IPS DF 4.7 (cell line): ENCODE data around the gene NPC1L1.
"Not testable (repeated sequence)": the region's sequence is repeated elsewhere in the genome, so short reads cannot be mapped to it uniquely, and the experiment has no call there.

Experiments
- DNase-seq: peaks from one replicate; pipeline ENCODE4 v3.0.0-alpha.2; 2013; ENCODE audit warnings: low spot score; ENCODE audit errors: extremely low read depth

NPC1L1 gene

DNA sequence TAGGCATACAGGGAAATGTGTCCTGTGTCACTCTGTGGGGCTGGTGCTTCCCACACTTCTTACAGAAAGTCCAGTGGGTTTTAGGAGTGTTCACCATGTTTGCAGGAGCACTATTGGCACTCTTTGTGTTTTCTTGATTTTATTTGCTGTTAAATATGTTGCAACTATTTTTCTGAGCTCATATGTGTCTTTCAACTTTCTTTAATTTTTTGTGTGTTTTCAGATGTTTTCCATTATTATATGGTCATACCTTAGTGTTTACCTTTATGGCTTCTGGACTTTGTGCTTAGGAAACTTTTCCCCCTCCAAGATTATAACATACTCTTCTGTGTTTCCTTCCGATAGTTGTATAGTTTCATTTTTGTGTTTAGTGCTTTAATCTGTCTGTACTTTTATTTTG, 29.9 kb downstream of the NPC1L1 start:
- no peak for DNase-seq

DNA sequence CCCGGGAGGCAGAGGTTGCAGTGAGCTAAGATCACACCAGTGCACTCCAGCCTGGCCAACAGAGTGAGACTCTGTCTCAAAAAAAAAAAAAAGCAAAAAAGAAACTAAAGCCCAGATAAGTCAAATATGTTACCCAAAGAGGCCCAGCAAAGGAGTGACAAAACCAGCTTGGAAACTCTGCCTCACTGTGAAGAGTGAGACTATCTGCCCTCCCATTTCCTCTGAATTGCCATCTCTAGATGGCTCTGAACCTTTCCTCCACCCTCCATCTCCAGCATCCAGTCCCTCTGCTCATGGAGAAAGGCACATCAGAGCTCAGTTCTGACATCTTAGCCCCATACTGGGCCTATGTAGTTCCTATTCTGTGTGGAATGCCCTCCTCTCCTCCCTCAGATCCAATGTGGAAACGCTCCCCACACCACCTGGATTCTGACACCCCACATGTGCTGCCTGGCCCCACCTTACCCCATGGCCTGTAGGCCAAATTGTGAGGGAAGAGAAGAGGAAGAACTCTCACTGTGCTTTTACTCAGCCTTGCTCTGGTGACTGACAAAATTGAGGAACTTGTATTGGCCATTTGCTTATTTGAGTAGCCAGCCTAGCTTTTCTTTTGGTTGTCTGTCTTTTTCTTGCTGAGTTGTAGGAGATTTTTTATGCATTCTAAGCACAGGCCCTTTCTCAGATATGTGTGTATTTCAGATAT, 32.7 kb downstream of the NPC1L1 start:
- DNase-seq, result no peak

DNA sequence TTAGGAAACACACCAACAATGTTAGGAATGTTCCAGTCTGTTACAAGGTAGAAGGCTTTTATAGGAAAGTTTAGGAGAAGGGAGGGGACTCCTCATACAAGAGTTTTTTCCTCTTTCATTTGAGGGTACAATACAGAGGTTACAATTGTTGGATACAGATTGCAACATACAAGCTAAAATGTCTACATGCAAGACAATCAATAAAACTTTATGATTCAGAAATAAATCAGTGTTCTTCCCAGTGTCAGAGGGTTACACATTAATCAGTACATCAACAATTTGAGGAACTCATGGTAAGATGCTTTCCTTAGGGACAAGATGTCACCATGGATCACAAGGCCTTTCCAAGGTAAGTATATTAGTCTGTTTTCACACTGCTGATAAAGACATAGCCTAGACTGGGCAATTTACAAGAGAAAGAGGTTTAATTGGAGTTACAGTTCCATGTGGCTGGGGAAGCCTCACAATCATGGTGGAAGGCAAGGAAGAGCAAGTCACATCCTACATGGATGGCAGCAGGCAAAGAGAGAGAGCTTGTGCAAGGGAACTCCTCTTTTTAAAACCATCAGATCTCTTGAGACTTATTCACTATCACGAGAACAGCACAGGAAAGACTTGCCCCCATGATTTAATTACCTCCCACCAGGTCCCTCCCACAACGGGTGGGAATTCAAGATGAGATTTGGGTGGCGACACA, 34.4 kb downstream of the NPC1L1 start:
- not testable (repeated sequence) for DNase-seq

DNA sequence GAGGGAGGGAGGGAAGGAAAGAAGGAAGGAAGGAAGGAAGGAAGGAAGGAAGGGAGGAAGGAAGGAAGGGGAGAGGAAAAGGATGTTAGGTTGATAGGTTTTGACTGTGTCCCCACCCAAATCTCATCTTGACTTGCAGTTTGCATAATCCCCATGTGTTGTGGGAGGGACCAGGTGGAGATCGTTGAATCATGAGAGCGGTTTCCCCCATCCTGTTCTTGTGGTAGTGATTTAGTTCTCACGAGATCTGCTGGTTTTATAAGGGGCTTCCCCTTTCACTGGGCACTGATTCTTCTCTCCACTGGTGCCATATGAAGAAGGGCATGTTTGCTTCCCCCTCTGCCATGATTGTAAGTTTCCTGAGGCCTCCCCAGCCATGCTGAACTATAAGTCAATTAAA, 35.5 kb downstream of the NPC1L1 start:
- DNase-seq, result no peak

DNA sequence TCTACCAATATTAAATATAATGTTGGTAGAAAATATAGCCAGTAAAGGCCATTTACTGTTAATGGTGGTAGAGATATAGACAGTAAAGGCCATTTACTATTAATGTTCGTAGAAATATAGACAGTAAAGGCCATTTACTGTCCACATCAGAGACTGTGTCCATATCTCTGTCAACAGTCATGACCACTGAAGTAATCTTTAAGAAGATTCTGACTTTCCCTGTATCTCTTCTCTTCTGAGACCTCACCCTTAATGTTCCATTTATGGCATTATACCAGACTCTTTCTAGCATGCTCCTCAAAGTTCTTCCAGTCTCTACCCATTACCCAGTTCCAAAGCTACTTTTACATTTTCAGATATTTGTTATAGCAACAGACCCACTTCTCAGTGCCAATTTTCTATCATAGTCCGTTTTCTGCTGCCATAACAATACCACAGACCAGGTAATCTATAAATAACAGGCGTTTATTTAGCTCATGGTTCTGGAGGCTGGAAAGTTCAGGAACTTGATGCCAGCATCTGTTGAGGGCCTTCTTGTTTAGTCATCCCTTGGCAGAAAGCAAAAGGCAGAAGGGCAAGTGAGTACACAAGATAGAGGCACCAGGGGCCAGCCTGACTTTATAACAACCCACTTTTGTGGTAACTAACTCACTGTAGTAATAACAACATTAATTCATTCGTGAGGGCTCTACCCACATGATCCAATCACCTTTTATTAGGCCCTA, 42.7 kb downstream of the NPC1L1 start:
- DNase-seq, result no peak

DNA sequence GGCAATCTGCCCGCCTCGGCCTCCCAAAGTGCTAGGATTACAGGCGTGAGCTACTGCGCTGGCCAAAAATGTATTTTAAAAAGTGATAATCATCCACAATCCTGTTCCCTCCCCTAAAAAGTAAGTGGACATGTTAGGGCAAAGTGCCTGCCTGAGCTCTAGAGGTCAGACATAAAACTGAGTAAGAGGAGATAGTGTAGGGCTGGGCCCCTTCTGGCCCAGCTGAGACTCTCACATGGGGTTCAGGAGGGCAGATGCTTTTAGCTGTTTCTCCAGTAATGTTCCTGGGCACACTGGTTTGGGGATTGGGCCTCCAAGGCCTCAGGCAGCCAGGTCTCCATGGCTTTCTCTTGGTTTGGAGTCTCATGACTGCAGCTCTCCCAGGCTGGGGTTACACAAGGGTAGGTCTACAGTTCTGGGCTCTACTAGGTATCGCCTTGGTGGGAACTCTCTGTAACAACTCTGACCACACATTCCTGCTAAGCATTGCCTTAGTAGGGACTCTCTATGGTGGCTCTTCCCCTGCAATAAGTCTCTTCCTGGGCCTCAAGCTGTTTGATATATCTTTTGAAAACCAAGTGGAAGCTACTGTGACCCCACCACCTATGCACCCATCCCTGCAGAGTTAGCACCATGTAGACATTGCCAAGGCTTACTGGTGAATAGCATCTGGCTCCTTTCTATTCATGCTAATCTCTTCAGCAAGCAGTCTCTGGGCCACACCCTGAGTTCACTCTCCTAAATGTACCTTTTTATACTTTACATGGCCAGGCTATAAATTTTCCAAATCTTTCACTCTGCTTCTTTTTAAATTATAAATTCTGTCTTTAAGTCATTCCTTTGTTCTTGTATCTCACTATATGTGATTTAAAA, 43.7 kb downstream of the NPC1L1 start:
- DNase-seq, result no peak

DNA sequence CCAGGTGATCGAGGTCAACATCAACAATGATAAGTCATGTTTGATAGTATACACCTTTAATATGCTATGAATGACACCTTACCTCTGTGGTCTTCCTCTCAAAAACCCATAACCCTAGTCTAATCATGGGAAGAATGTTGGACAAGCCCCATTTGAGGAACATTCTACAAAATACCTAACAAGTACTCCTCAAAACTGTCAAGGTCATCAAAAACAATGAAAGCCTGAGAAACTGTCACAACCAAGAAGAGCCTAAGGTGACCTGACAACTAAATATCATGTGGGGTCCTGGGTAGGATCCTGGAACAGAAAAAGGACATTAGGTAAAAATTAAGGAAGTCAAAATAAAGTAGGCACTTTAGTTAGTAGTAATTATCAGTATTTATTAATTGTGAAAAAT, 44.7 kb downstream of the NPC1L1 start:
- DNase-seq, result no peak

DNA sequence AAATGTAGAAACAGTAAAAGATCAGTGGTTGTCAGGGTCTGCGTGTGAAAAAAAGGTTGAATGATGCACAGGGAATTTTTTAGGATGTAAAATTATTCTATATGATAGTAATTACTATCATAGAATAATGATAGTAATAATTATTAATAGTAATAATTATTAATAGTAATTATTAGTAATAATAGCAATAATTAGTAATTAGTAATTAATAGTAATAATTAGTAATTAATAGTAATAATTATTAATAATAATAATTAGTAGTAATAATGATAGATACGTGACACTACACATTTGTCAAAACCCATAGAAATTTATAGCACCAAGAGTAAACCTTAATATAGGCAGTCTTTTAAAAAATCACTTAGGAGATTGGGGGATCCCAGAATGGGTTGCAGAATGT, 46.2 kb downstream of the NPC1L1 start:
- DNase-seq, result no peak

DNA sequence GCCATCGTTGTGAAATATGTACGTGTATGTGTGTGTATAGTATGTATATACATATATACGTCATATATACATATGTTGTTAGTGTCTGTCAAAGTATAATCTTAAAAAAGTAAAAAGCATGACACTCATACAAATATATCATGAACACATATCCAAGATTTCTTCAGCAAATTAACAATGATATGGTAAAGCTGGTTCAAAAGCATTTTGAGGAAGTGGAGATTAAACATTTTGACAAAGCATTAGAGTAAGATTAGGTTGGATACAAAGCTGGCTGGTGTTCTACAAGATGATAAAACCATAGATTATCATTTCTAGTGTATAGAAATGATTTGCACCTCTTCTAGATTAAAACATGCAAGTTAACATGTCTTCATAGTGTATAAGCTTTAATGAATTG, 49.9 kb downstream of the NPC1L1 start:
- DNase-seq, result no peak

DNA sequence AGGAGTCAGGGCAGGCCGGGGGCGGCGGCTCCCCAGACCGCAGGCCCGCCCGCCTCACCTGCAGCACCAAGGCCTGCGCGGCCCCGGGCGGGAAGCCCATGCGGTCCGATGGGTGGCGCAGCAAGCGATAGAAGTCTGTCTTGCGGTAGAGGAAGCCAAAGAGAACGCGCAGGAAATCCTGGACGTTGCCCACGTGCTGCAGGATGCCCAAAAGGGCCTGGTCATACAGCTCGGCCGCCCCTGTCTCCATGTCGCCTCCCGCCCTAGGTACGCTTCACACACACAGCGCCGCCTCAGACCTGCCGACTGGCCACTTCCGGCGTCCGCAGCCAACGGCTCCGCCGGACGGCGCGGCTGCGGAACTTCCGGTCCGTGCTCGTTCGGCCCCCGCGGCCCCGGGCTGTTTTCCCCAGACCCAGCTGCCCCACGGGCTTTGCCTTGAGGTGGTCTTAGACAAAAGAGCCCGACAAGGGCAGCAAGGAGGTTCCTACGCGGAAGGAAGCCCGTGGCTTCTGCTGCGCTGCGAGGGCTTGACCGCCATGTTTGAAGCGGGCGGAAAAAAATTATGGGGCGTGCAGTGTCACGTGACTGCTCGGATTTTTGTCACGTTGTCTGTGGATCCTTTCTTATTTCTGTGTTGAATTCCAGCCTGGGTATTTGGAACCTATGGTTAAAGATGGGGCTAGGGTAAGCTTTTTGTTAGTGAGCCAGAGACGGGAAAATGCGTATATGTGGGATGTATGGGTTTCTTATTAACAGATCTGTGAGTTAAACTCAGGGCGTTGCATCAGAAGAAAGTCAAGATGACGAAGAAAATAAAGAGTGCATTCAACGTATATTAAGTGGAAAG, 50.6 kb downstream of the NPC1L1 start, which contains the start of gene NUDCD3:
Gene NUDCD3, minus strand, starts transcription at position 308 of the 850 bp plus-strand sequence. Its CDS starts 58 bp downstream, at position 250.
- DNase-seq, result peak; percentile 46

DNA sequence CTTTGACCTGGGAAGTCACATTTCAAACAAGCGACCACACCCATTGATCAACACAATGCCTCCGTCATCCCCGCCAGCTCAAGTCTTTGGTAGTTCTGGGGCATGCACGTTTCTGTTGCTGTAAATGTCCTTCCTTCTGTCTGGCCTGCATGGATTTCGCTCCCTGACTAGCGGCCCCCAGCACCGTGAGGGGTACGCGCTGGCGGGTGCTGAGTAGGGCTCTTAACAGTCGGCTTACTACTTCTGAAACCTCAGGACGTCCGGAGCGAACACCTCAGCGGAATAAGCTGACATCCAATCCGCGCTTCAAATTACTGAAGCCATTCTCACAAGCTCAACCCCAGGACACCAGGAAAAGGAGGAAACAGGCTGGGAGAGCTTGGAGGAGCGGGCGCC, 51.2 kb downstream of the NPC1L1 start:
- no peak for DNase-seq

DNA sequence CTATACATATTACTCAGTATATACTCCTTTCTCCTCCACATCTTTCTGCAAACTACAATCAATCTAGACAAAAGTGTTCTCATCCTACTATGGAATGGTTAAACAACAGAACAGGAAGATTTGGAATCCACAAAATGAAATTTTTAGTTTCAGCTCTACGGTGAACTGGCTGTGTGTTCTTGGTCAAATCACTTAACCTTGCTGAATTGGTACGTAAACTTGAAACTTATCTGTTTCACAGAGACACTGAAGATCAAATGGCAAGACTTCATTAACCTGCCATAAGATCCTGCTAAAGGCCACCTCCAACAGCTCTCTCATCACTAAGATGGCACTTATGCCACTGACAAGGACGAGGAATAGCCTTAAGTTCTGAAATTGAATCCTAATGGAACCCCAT, 52.2 kb downstream of the NPC1L1 start:
- DNase-seq, result no peak

DNA sequence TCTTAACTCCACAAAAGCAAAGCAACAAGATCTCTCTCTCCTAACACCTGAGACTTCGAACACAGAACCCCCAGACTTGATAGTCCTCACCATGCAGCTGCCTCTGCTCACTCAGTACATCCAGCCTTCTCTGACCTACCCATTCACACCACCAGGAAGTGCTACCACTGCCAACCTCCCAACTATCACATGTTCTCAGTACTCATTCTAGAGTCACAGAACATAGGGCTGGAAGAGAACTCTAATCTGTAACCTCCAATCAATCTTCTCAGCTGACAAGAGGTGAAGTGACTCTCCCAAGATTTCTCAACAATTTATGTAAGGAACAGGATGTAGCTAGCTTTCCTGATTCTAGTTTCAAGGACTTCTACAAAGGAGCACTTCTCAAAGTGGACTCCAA, 54.4 kb downstream of the NPC1L1 start:
- DNase-seq, result no peak

DNA sequence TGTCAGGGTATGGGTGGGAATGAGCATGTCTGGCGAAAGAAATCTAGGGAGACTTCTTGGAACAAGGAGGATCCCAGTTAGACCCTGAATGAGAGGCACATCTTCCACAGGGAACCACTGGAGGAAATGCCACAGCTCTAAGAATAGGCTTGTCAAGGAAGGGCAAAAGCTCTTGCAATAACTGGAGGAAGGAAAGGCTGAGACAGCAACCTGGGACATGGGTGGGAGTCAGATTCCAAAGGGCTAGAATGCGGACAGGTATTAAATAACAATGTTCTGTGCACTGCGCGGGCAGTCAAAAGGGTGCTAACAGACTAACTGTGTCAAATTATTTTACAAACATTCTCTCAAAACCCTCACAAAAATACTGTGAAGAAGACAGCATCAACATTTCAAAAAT, 55.1 kb downstream of the NPC1L1 start:
- DNase-seq, result no peak

DNA sequence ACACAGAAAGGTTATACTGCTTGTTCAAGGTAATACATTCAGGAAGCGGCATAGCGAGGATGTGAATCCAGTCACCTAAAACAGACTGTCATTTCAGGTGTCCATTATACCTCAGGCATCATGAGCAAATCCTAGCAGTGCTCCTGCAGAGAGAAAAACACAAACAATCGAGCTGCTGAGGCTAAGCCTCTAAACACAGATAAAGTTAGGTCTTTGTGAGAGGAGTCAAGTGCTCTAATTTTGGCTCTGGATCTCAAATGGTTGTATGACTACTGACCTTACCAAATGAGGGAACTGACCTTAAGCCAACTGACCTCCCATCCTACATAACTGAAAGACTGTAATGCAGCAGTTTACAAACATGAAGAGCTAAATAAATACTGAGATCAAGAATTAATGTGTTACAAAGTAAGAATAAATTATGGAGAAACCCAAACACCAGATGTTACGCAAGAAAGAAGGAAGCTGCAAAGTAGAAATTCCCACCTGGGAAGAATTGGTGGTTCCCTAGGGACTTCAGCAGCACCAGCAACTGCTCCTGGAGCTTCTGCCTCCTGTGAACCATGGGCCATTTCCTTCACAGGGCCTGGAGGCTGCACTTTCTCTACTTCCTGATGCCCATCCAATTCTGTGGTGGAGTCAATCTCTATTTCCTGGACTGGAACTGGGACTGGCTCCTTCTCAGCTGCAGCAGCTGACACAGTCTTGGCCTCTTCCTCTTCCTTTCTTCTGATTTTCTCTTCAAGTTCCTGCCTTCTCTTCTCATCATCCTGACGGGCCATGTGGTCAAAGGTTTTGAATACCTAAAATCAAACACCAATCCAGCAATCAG, 56.4 kb downstream of the NPC1L1 start:
- DNase-seq, result no peak

DNA sequence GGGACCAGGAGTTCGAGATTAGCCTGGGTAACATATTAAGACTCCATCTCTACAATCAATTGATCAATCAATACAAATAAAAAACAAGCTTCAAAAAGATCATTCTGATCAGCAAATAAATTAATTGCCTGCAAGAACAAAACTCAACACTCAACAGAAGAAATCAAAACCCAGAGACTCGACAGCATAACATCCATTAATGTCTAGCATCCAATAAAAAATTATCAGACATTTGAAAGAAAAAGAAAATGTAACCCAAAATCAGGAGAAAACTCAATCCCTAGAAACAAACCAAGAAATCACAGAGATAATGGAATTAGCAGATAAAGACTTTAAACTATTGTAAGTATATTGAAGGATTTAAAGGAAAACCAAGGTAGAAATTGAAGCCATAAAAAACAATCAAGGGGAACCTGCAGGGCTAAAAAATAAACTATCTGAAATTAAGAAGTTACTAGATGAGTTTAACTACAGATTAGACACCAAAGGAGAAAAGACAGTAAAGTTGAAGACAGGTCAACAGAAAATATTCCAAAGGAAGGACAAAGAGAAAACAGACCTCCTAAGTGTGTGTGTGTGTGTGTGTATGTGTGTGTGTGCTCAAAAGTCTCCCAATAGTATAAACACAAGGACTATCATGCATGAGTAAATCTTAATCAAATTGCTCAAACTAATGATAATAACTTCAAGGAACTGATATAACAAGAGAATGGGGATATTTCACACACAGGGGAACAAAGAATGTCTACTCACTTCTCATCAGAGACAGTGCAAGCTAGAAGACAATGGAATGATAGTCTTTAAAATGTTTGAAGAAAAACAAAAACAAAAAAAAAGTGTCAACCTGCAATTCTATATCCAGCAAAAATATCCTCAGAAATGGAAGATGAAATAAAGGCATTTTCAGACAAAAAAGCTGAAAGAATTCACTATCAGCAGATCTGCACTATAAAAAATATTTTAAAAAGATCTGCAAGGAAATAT, 58.3 kb downstream of the NPC1L1 start:
- no peak for DNase-seq

DNA sequence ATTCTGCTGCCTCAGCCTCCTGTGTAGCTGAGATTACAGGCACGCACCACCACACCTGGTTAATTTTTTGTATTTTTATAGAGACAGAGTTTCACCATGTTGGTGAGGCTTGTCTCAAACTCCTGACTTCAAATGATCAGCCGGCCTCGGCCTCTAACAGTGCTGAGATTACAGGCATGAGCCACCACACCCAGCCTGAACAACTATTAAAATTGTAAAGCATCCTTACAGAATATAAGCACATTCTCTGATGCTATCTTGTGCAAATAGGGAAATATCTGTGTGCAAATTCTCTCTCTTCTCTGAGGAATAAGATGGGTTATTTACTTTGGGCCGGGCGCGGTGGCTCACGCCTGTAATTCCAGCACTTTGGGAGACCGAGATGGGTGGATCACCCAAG, 63.2 kb downstream of the NPC1L1 start:
- no peak for DNase-seq

DNA sequence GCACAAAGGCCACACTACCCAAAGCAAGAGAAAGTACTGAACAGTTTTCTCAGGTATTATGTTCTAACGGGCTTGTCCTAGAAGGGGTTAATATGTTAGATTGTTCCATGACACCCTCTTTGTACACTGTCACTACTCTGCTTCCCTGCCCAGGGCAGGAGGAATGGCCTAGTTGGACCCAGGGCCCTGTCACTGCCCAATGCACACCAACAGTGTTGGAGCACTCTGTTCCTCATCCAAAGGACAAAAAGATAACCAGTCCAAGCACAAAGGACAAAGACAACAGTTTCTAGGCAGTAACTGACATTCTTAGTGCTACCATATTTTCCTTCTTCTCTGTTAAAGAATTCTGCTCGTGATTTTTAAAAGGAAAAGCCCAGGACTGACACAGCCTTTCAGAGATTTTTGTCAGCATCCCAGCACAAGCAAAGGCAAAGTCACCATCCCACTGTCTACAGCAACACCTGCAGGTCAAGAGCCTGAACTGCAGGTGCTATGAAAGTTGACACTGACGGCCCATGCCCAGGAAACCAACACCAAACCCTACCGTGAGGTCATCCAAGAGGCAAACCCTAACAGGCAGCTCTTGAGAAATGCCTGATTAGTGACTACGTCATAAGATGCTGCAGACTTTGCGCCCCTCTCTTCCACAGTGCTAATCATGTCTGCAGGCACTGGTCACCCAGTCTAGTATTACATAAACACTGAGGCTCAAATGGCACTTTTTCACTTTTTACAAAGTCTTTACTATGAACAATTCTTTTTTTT, 63.9 kb downstream of the NPC1L1 start:
- peak; percentile 66 for DNase-seq
